BJ (cell line): ENCODE measurements around the gene CDH22. TPM values are rescaled to one million over a fixed set of nuclear protein-coding genes. Genes with fewer than 3 reads are reported as not detected.

Experiments
- CTCF ChIA-PET: fragments of 350-600 bp; formaldehyde crosslinking; extraction: SDS; loops from one replicate; lab custom pipeline; 2021; ENCODE audit warnings: antibody characterized with exemption, inconsistent platforms; lab: Yijun Ruan, JAX
- POLR2A ChIA-PET: fragments of 300-600 bp; sonication (Branson Sonifier 250); formaldehyde crosslinking; extraction: SDS; loops from one replicate; lab custom pipeline; 2021; ENCODE audit warnings: antibody characterized with exemption; lab: Charles Lee
- DNase-seq: peaks from one replicate; pipeline ENCODE4 v3.0.0-alpha.2; 2011; ENCODE audit warnings: low read depth
- H3K27me3 ChIP-seq: 2 replicates; pipeline ENCODE4 v1.6.0; 2011; ENCODE audit warnings: low read length; ENCODE audit not compliant: control insufficient read depth, insufficient read depth
- H3K36me3 ChIP-seq: 2 replicates; pipeline ENCODE4 v1.5.1; 2011; ENCODE audit warnings: low read length; ENCODE audit not compliant: control insufficient read depth, insufficient read depth
- H3K4me3 ChIP-seq: 2 replicates; pipeline ENCODE4 v1.5.1; 2011; ENCODE audit warnings: low read depth, mild to moderate bottlenecking, control low read depth, low read length
- CTCF ChIP-seq: IDR thresholded peaks from 2 replicates; pipeline ENCODE4 v1.5.1; 2011; ENCODE audit warnings: low read depth, mild to moderate bottlenecking, control low read depth, inconsistent platforms, low read length, moderate library complexity; ENCODE audit not compliant: insufficient read depth
- polyA plus RNA-seq: library from polyadenylated mRNA; depleted of rRNA; stranded (reverse); fragments of >200 nt; gene quantifications from 2 replicates; pipeline ENCODE4 v1.2.3, GENCODE V29; 2011

The CDH22 gene
- polyA plus RNA-seq, 1 experiment: not detected

GRCh38 chr20:46332373-46333160, 24.3 kb upstream of the CDH22 start:
- H3K4me3 ChIP-seq: no peak overlapping the region
- TF ChIP-seq CTCF: no peak
- ChIA-PET POLR2A (no interaction called here), CTCF (interaction anchor here (0.7 to 3.1 kb wide), 5 partner anchors 13 to 225 kb away, joined by 3 to 15 read pairs (median 3); no protein-coding TSS in a partner anchor)
- DNase-seq: no peak
- peaks cover 39% of the 10 kb centered on the region for H3K27me3 ChIP-seq
- no peaks in the 10 kb centered on the region for H3K36me3 ChIP-seq

- POLR2A ChIA-PET: no interaction called here
- peaks cover 34% of the 10 kb centered on the region for H3K27me3 ChIP-seq
- TF ChIP-seq CTCF: no peak
- CTCF ChIA-PET: interaction anchor here (0.7 to 3.1 kb wide), 5 partner anchors 15 to 225 kb away, joined by 3 to 15 read pairs (median 3); no protein-coding TSS in a partner anchor
- no peak overlapping the region for H3K4me3 ChIP-seq
- no peak for DNase-seq
- no peaks in the 10 kb centered on the region for H3K36me3 ChIP-seq
These were observed 23.5 kb upstream of the CDH22 start for GRCh38 chr20:46331611-46332361.

GRCh38 chr20:46330831-46331371, 22.6 kb upstream of the CDH22 start:
- Histone ChIP-seq H3K4me3 (no peak overlapping the region), H3K27me3 (peaks cover 34% of the 10 kb centered on the region), H3K36me3 (no peaks in the 10 kb centered on the region)
- POLR2A ChIA-PET: no interaction called here
- no peak for TF ChIP-seq CTCF
- DNase-seq: no peak
- CTCF ChIA-PET: interaction anchor here (1.0 to 1.4 kb wide), 3 partner anchors 12 to 199 kb away, joined by 3 read pairs; no protein-coding TSS in a partner anchor

- TF ChIP-seq CTCF: no peak
- DNase-seq: no peak
- ChIA-PET CTCF (interaction anchor here (1.4 kb wide), 1 partner anchor 12 kb away, joined by 3 read pairs; no protein-coding TSS in a partner anchor), POLR2A (no interaction called here)
- Histone ChIP-seq H3K4me3 (no peak overlapping the region), H3K27me3 (peaks cover 30% of the 10 kb centered on the region), H3K36me3 (no peaks in the 10 kb centered on the region)
These were observed 21.9 kb upstream of the CDH22 start for GRCh38 chr20:46330072-46330763.
